ENCODE data around the gene DNAH14. TPM values are rescaled to one million over a fixed set of nuclear protein-coding genes. Genes with fewer than 3 reads are reported as not detected.

Gene DNAH14
- total RNA-seq, 1 donor: 14.7 TPM

DNA sequence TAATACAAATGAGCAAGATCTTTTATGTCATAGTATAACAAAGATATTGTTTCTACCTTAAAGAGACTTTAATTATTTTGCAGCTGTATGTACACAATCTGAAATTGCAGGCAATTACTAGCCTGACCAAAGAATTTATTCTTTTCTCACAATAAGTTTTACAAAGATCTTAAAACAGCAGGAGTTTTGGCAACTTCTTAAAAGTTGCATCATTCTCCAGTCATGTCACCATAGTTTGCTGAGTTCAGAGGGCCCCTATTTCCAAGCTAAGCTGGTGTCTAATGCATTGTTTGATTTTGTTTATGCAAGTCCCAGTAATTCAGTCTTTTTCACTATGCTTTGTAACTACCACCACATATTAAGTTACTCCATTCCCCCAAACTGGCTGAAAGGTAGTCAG, 114.8 kb downstream of the DNAH14 start:
- peak; percentile 2 for DNase-seq (ENCODE audit: low read depth)
- no peak overlapping the region for H3K4me3 ChIP-seq (ENCODE audit: low read depth, low read length)
- TF ChIP-seq, protein P1, sequence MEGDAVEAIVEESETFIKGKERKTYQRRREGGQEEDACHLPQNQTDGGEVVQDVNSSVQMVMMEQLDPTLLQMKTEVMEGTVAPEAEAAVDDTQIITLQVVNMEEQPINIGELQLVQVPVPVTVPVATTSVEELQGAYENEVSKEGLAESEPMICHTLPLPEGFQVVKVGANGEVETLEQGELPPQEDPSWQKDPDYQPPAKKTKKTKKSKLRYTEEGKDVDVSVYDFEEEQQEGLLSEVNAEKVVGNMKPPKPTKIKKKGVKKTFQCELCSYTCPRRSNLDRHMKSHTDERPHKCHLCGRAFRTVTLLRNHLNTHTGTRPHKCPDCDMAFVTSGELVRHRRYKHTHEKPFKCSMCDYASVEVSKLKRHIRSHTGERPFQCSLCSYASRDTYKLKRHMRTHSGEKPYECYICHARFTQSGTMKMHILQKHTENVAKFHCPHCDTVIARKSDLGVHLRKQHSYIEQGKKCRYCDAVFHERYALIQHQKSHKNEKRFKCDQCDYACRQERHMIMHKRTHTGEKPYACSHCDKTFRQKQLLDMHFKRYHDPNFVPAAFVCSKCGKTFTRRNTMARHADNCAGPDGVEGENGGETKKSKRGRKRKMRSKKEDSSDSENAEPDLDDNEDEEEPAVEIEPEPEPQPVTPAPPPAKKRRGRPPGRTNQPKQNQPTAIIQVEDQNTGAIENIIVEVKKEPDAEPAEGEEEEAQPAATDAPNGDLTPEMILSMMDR (IDR thresholded peaks at IDR 0.05; ENCODE audit: insufficient read depth, low read depth, low read length): no peak

DNA sequence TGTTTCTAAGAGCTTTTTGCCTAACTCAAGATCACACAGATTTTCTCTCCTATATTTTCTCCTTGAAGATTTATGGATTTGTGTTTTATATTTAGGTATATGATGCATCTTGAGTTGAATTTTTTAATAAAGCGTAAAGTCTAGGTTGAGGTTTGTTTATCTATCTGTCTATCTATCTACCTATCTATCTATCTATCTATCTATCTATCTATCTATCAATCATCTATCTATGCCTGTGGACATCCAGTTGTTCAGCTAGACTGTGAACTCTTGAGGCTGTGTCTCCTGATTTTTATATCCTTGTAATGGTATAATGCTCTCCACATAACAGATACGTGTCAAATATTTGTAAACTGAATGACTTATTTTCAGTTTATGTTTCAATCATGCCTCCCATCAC, 120.1 kb downstream of the DNAH14 start:
- no peak for DNase-seq (ENCODE audit: low read depth)
- TF ChIP-seq, protein P1 (IDR thresholded peaks at IDR 0.05; ENCODE audit: insufficient read depth, low read depth, low read length): no peak
- H3K4me3 ChIP-seq (ENCODE audit: low read depth, low read length): no peak overlapping the region

DNA sequence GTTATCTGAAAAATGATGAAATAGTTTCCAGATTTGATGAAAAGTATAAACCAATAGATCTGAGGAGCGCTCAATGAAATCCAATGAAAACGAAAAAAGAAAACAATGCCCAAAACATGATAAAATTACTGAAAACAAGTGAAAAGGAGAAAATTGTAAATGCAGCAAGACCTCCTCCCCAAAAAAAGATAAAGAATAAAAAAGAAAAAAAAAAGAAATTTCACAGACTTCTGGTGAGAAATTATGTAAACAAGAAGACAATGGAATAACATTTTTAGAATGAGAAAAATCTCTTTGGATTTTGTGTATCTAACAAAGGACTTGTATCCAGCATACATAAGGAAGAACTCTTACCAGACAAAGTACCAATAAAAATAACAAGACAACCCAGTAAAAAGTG, 134.2 kb downstream of the DNAH14 start:
- DNase-seq (ENCODE audit: low read depth): no peak
- H3K4me3 ChIP-seq (ENCODE audit: low read depth, low read length): no peak overlapping the region
- TF ChIP-seq, protein P1 (IDR thresholded peaks at IDR 0.05; ENCODE audit: insufficient read depth, low read depth, low read length): no peak

DNA sequence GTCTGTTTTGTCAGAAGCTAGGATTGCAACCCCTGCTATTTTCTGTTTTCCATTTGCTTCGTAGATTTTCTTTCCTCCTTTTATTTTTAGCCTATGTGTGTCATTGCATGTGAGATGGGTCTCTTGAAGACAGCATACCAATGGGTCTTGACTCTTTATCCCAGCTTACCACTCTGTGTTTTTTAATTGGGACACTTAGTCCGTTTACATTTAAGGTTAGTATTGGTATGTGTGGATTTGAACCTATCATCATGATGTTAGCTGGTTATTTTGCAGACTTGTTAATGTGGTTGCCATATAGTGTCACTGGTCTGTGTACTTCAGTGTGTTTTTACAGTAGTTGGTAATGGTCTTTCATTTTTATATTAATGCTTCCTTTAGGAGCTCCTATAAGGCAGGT, 141.5 kb downstream of the DNAH14 start:
- TF ChIP-seq, protein P1 (IDR thresholded peaks at IDR 0.05; ENCODE audit: insufficient read depth, low read depth, low read length): no peak
- no peak for DNase-seq (ENCODE audit: low read depth)

DNA sequence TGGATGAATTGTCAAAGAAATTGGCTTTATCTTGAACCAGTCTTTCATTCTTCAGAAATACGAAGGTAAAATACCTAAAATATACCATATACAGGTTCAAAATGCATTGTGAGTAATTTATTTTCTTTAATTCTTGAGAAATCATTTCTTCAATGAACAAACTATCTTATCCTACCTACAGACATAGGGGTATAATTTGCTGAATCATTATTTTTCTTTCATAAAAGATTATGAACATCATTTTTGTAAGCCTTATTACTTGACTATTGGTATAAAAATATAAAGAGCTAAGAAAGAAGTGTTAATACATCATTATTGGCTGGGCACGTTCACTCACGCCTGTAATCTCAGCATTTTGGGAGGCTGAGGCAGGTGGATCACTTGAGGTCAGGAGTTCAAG, 167.7 kb downstream of the DNAH14 start:
- TF ChIP-seq, protein P1 (IDR thresholded peaks at IDR 0.05; ENCODE audit: insufficient read depth, low read depth, low read length): no peak
- no peak for DNase-seq (ENCODE audit: low read depth)
- no peak overlapping the region for H3K4me3 ChIP-seq (ENCODE audit: low read depth, low read length)

More for the DNA sequence above, 141.5 kb downstream of the DNAH14 start:
- no peak overlapping the region for H3K4me3 ChIP-seq (ENCODE audit: low read depth, low read length)

DNA sequence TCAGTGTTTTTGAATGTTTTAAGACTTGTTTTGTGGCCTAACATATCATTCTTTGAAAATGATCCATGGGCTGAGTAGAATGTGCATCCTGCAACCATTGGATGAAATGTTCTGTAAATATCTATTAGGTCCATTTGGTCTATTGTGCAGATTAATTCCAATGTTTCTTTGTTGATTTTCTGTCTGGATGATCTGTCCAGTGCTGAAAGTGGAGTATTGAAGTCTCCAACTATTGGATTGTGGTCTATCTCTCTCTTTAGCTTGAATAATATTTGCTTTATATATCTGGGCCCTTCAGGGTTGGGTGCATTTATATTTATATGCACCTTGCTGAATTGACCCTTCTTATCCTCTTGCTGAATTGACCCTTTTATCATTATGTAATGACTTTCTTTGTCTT, 181.5 kb downstream of the DNAH14 start:
- H3K4me3 ChIP-seq (ENCODE audit: low read depth, low read length): no peak overlapping the region
- TF ChIP-seq, protein P1 (IDR thresholded peaks at IDR 0.05; ENCODE audit: insufficient read depth, low read depth, low read length): no peak
- no peak for DNase-seq (ENCODE audit: low read depth)

DNA sequence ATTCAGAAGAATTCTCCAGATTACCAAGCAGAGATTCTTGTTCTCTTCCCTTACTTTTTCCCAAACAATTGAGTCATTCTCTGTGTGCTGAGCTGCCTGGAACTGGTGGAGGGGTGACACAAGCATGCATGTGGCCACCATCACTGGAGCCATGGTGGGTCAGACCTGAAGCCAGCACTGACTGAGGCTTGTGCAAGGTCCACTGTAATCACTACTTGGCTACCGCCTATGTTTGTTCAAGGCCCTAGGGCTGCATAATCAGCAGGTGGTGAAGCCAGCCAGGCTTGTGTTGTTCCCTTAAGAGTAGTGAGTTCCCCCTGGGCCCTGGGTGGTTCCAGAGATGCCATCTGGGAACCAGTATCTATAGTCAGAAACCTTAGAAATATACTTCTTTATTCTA, 183.8 kb downstream of the DNAH14 start:
- TF ChIP-seq, protein P1 (IDR thresholded peaks at IDR 0.05; ENCODE audit: insufficient read depth, low read depth, low read length): no peak
- no peak overlapping the region for H3K4me3 ChIP-seq (ENCODE audit: low read depth, low read length)
- DNase-seq (ENCODE audit: low read depth): no peak
